Measurements from ENCODE around the gene SUGCT.
"Not testable (repeated sequence)": the region's sequence is repeated elsewhere in the genome, so short reads cannot be mapped to it uniquely, and the experiment has no call there.

The SUGCT gene

DNA sequence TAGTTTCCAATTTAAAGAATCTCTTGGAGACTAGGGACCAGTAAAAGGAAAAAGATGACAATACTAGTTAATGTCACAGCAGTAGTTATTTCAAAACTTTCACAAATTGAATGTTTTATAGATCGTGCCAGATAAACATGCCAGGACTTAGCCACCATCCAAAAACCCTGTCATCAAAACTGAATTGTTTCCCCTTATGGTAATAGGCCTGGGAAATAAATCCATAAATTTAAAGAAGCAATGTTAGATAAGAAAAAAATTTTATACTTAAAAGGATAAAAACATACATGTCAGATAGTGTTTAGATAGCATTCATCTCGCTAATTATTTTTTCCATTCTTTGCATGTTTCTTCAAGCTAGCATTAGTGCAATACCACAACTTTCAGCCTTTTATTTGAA lies 71.2 kb downstream of the SUGCT start:
- TF ChIP-seq, protein P1, sequence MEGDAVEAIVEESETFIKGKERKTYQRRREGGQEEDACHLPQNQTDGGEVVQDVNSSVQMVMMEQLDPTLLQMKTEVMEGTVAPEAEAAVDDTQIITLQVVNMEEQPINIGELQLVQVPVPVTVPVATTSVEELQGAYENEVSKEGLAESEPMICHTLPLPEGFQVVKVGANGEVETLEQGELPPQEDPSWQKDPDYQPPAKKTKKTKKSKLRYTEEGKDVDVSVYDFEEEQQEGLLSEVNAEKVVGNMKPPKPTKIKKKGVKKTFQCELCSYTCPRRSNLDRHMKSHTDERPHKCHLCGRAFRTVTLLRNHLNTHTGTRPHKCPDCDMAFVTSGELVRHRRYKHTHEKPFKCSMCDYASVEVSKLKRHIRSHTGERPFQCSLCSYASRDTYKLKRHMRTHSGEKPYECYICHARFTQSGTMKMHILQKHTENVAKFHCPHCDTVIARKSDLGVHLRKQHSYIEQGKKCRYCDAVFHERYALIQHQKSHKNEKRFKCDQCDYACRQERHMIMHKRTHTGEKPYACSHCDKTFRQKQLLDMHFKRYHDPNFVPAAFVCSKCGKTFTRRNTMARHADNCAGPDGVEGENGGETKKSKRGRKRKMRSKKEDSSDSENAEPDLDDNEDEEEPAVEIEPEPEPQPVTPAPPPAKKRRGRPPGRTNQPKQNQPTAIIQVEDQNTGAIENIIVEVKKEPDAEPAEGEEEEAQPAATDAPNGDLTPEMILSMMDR (IDR thresholded peaks at IDR 0.05; ENCODE audit: low read depth, low read length, missing control alignments): no peak
- DNase-seq (ENCODE audit: extremely low read depth, low read depth): no peak

DNA sequence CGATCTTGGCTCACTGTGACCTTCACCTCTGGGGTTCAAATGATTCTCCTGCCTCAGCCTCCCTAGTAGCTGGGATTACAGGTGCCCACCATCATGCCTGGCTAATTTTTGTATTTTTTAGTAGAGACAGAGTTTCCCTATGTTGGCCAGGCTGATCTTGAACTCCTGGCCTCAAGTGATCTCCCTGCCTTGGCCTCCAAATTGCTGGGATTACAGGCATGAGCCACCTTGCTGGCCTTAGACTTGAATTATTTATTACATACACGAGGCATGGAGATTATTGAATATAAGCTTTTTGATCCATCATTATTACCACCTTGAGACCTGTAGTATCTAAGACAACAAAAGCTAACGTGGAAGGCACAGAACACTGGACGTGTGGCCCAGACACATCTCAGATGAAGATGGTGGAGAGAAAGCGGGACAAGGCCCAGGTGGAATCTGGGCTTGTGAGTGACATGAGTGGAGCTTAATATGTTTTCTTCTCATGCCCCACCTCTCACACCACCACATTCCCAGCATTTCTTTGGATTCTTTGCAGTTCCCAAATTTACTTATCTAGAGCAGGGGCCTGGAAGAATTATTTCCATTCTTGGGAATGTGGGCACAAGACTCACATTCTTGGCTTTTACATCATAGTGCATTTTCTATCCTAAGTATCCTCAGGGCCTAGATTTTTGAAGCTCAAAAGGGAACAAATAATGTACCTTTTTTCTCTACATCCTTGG lies 76.6 kb downstream of the SUGCT start:
- DNase-seq (ENCODE audit: extremely low read depth, low read depth): no peak
- H3K4me3 ChIP-seq (replicated peaks; ENCODE audit: low read depth, low read length): no peak overlapping the region
- TF ChIP-seq, protein P1 (IDR thresholded peaks at IDR 0.05; ENCODE audit: low read depth, low read length, missing control alignments): no peak

More for the DNA sequence above, 71.2 kb downstream of the SUGCT start:
- H3K4me3 ChIP-seq (replicated peaks; ENCODE audit: low read depth, low read length): no peak overlapping the region

DNA sequence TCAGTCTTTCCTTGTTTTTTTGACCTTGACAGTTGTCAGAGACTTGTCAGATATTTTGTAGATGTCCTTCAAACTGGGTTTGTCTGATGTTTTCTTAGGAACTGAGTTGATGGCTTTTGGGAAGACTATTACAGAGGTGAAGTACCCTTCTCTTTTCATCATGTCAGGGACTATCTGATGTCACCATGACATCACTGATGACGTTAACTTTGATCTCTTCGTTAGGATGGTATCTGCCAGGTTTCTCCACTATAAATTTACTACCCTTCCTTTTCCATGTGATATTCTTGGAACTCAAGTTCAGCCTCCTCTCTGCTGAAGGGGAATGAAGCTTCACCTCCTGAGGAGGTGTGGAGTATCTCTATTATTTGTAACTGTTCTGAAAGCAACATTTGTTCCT lies 78.5 kb downstream of the SUGCT start:
- TF ChIP-seq, protein P1 (IDR thresholded peaks at IDR 0.05; ENCODE audit: low read depth, low read length, missing control alignments): no peak
- H3K4me3 ChIP-seq (replicated peaks; ENCODE audit: low read depth, low read length): no peak overlapping the region
- DNase-seq (ENCODE audit: extremely low read depth, low read depth): no peak

DNA sequence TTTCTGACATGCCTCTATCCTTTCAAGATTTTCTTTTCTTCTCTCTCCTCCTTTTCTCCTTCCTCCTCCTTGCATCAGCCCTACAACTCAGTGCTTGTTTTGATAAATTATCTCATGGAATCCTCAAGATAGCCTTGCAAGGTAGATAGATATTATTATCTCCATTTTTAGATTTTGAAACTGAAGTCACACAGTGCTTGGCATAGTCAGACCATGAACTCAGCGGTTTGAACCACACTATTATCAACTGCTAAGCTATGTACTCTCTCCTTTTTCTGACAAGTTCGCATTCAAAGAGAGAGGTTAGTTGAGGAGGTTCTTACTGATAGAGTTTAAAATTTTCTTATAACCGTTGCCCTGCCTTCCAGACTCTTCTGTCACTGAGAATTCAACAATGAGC lies 79.1 kb downstream of the SUGCT start:
- no peak for DNase-seq (ENCODE audit: extremely low read depth, low read depth)
- no peak overlapping the region for H3K4me3 ChIP-seq (replicated peaks; ENCODE audit: low read depth, low read length)

DNA sequence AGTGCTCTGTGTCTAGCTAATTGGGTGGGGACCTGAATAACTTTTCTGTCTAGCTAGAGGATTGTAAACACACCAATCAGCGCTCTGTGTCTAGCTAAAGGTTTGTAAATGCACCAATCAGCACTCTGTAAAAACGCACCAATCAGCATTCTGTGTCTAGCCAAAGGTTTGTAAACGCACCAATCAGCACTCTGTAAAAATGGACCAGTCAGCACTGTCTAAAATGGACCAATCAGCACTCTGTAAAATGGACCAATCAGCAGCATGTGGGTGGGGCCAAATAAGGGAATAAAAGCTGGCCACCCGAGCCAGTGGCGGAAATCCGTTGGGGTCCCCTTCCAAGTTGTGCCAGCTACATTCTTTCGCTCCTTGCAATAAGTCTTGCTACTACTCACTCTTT lies 83.8 kb downstream of the SUGCT start:
- not testable (repeated sequence) for H3K4me3 ChIP-seq (replicated peaks; ENCODE audit: low read depth, low read length); DNase-seq (ENCODE audit: extremely low read depth, low read depth)

More for the DNA sequence above, 79.1 kb downstream of the SUGCT start:
- TF ChIP-seq, protein P1 (IDR thresholded peaks at IDR 0.05; ENCODE audit: low read depth, low read length, missing control alignments): no peak

DNA sequence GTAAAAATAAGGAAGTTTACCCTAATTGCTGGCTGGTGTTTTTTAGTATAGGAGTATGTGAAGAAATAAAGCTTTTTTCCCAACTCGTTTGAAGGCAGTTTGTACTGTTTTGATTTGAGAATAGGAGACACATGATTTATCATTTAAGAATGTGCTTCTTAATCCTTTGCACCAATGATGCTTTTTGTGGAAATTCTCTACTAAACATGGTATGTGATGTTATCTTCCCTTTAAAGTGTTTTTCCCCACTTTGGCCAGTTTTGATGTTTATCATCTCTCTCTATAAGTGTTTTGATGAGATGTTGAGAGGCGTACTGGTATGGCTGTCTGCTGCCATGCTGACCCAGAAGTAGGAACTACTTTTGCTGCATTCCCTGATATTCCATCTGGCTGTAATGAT lies 85.1 kb downstream of the SUGCT start:
- H3K4me3 ChIP-seq (replicated peaks; ENCODE audit: low read depth, low read length): no peak overlapping the region
- peak; percentile 55 for DNase-seq (ENCODE audit: extremely low read depth, low read depth)
- TF ChIP-seq, protein P1 (IDR thresholded peaks at IDR 0.05; ENCODE audit: low read depth, low read length, missing control alignments): no peak

DNA sequence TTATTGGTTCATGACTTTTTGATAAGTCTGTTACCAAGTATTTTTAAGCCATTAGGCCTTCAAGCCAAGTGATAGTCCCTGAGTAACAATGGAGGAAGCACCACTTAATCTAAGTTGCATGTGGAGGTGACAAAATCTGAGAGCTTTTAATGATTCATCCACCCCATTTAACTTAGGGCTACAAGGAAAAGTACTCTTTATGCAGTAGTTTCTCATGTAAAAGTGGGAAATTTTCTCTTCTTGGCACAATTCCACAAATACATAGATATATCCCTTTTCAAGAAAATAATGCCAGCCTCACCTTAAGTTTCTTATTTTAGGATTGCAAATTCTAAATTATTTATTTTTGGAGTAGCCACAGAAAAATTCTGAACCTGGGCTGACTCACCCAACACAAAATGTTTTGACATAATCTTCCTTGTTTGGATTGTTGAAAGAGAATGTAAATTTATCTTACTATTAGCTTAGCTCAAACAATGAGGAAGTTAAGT lies 85.7 kb downstream of the SUGCT start:
- no peak overlapping the region for H3K4me3 ChIP-seq (replicated peaks; ENCODE audit: low read depth, low read length)
- no peak for DNase-seq (ENCODE audit: extremely low read depth, low read depth)
- TF ChIP-seq, protein P1 (IDR thresholded peaks at IDR 0.05; ENCODE audit: low read depth, low read length, missing control alignments): no peak
